H1 (cell line): ENCODE data around the gene INPP5A. TPM values are rescaled to one million over a fixed set of nuclear protein-coding genes. Genes with fewer than 3 reads are reported as not detected.

Source experiments
- CTCF ChIA-PET: fragments of 300-600 bp; sonication (Branson Sonifier 250); formaldehyde crosslinking; loops from one replicate; lab custom pipeline; 2021; ENCODE audit not compliant: partially characterized antibody; lab: Charles Lee
- POLR2A ChIA-PET: fragments of 300-600 bp; sonication (Branson Sonifier 250); formaldehyde crosslinking; loops from one replicate; lab custom pipeline; 2021; ENCODE audit warnings: inconsistent platforms; ENCODE audit not compliant: partially characterized antibody; lab: Charles Lee
- DNase-seq, 2 experiments: peaks; one replicate each; pipeline versions ENCODE4 v3.0.0 to v3.0.0-alpha.2; 2010 to 2022; ENCODE audit warnings: low spot score in 2 of 2, low read depth in 1 of 2, mixed read lengths in 1 of 2
- FAIRE-seq: peaks from 2 replicates; lab custom pipeline; 2011; peaks lifted over from hg19 to GRCh38; lab: Jason Lieb, UNC
- H2AFZ ChIP-seq: 2 replicates; pipeline ENCODE4 v1.8.1; 2012; ENCODE audit warnings: low read length, inconsistent platforms
- H2AK5ac ChIP-seq: 2 replicates; pipeline ENCODE4 v1.6.1; 2013; ENCODE audit warnings: low read depth, low read length
- H2BK120ac ChIP-seq: replicated peaks from 2 replicates; pipeline ENCODE3; 2013; ENCODE audit warnings: low read depth, low read length, inconsistent platforms
- H2BK12ac ChIP-seq: 2 replicates; pipeline ENCODE4 v1.6.1; 2013; ENCODE audit warnings: low read depth, low read length
- H2BK15ac ChIP-seq: 2 replicates; pipeline ENCODE4 v1.6.1; 2013; ENCODE audit warnings: low read length
- H2BK20ac ChIP-seq: 2 replicates; pipeline ENCODE4 v1.6.1; 2013; ENCODE audit warnings: low read length
- H2BK5ac ChIP-seq: 2 replicates; pipeline ENCODE4 v1.6.1; 2013; ENCODE audit warnings: low read depth, low read length
- H3K14ac ChIP-seq: 2 replicates; pipeline ENCODE4 v1.6.1; 2013; ENCODE audit warnings: inconsistent platforms; ENCODE audit not compliant: insufficient read length
- H3K18ac ChIP-seq: 2 replicates; pipeline ENCODE4 v1.6.1; 2013; ENCODE audit warnings: low read length; ENCODE audit errors: extremely low read depth
- H3K23ac ChIP-seq: 2 replicates; pipeline ENCODE4 v1.6.1; 2013; ENCODE audit warnings: inconsistent platforms; ENCODE audit not compliant: insufficient read length
- H3K23me2 ChIP-seq: 2 replicates; pipeline ENCODE4 v1.6.1; 2013; ENCODE audit warnings: low read depth, low read length
- H3K27ac ChIP-seq: 2 replicates; pipeline ENCODE4 v1.6.1; 2011; ENCODE audit warnings: low read depth, low read length, inconsistent platforms
- H3K27me3 ChIP-seq, 4 experiments: replicated peaks in 1 of 4; 1 replicate in 1 of 4; 2 replicates in 3 of 4; pipeline versions ENCODE4 v1.6.1 to v1.8.1; 2011 to 2013; ENCODE audit warnings: low read length in 3 of 4, mild to moderate bottlenecking in 3 of 4, inconsistent platforms in 2 of 4, mixed read lengths in 2 of 4, moderate library complexity in 1 of 4; ENCODE audit not compliant: control insufficient read depth in 3 of 4, insufficient read depth in 3 of 4; ENCODE audit errors: extremely low read depth in 1 of 4
- H3K36me3 ChIP-seq, 4 experiments: 2 replicates each; pipeline versions ENCODE4 v1.6.1 to v1.8.1; 2011 to 2013; ENCODE audit warnings: mild to moderate bottlenecking in 4 of 4, low read length in 3 of 4, moderate library complexity in 2 of 4, control low read depth in 1 of 4, inconsistent platforms in 1 of 4; ENCODE audit not compliant: insufficient read depth in 4 of 4, control insufficient read depth in 2 of 4
- H3K4ac ChIP-seq: replicated peaks from 2 replicates; pipeline ENCODE3; 2013; ENCODE audit warnings: low read length, low read depth, mixed read lengths, inconsistent platforms; ENCODE audit not compliant: insufficient read length
- H3K4me1 ChIP-seq, 4 experiments: replicated peaks in 1 of 4; 1 replicate in 1 of 4; 2 replicates in 3 of 4; pipeline versions ENCODE4 v1.6.1 to v1.8.1; 2011 to 2013; ENCODE audit warnings: low read length in 3 of 4, inconsistent platforms in 2 of 4, mixed read lengths in 1 of 4; ENCODE audit not compliant: insufficient read depth in 4 of 4, control insufficient read depth in 3 of 4
- H3K4me2 ChIP-seq, 2 experiments: 2 replicates each; pipeline versions ENCODE4 v1.6.1 to v1.8.1; 2011 to 2013; ENCODE audit warnings: low read depth in 2 of 2, low read length in 2 of 2, control low read depth in 1 of 2, inconsistent platforms in 1 of 2, mild to moderate bottlenecking in 1 of 2; ENCODE audit not compliant: insufficient read depth in 1 of 2
- H3K4me3 ChIP-seq, 4 experiments: fragments of 200-600, 300-600 bp in 1 of 4; sonication (generic), shearing (Covaris generic), sonication (Bioruptor Twin) in 1 of 4; 2 replicates each; pipeline versions ENCODE4 v1.5.1 to v1.8.1; 2011 to 2016; ENCODE audit warnings: low read length in 4 of 4, low read depth in 3 of 4, control low read depth in 2 of 4, inconsistent platforms in 2 of 4, mild to moderate bottlenecking in 2 of 4, mixed read lengths in 1 of 4, moderate library complexity in 1 of 4; ENCODE audit not compliant: insufficient read depth in 2 of 4; ENCODE audit errors: extremely low read depth in 1 of 4
- H3K56ac ChIP-seq: replicated peaks from 2 replicates; pipeline ENCODE3; 2013; ENCODE audit warnings: low read depth, mild to moderate bottlenecking, mixed read lengths, low read length, inconsistent platforms; ENCODE audit not compliant: insufficient read length
- H3K79me1 ChIP-seq: 2 replicates; pipeline ENCODE4 v1.6.1; 2013; ENCODE audit warnings: low read depth, low read length, control low read depth
- H3K79me2 ChIP-seq, 2 experiments: 2 replicates each; pipeline versions ENCODE4 v1.6.1 to v1.8.1; 2012 to 2013; ENCODE audit warnings: low read length in 2 of 2, mild to moderate bottlenecking in 2 of 2, inconsistent platforms in 1 of 2; ENCODE audit not compliant: insufficient read depth in 2 of 2, control insufficient read depth in 1 of 2
- H3K9ac ChIP-seq, 4 experiments: replicated peaks in 1 of 4; 1 replicate in 1 of 4; 2 replicates in 3 of 4; pipeline versions ENCODE4 v1.6.1 to v1.8.1; 2011 to 2013; ENCODE audit warnings: low read depth in 3 of 4, low read length in 3 of 4, control low read depth in 2 of 4, mild to moderate bottlenecking in 2 of 4, moderate library complexity in 2 of 4, inconsistent platforms in 1 of 4; ENCODE audit errors: extremely low read depth in 1 of 4
- H3K9me3 ChIP-seq, 2 experiments: 2 replicates each; pipeline versions ENCODE4 v1.6.1 to v1.8.1; 2012 to 2013; ENCODE audit warnings: mild to moderate bottlenecking in 2 of 2, moderate library complexity in 2 of 2, control low read depth in 1 of 2, inconsistent platforms in 1 of 2, low read depth in 1 of 2, low read length in 1 of 2, mixed read lengths in 1 of 2; ENCODE audit not compliant: insufficient read depth in 2 of 2
- H4K20me1 ChIP-seq, 2 experiments: replicated peaks in 1 of 2; 2 replicates each; pipeline versions ENCODE3 to v1.8.1; 2011 to 2013; ENCODE audit warnings: inconsistent platforms in 2 of 2, low read length in 2 of 2, mild to moderate bottlenecking in 1 of 2; ENCODE audit not compliant: insufficient read depth in 2 of 2, control insufficient read depth in 1 of 2
- H4K5ac ChIP-seq: 2 replicates; pipeline ENCODE4 v1.6.1; 2013; ENCODE audit warnings: low read length, low read depth, mixed read lengths, inconsistent platforms; ENCODE audit not compliant: insufficient read length
- H4K8ac ChIP-seq: 2 replicates; pipeline ENCODE4 v1.8.0; 2013; ENCODE audit warnings: mild to moderate bottlenecking, moderate library complexity, low read length, inconsistent platforms; ENCODE audit not compliant: insufficient read depth; ENCODE audit errors: extremely low read depth
- H4K91ac ChIP-seq: replicated peaks from 2 replicates; pipeline ENCODE3; 2013; ENCODE audit warnings: low read length, mixed read lengths, inconsistent platforms; ENCODE audit not compliant: insufficient read length
- ATF3 ChIP-seq: IDR thresholded peaks from 2 replicates; pipeline ENCODE4 v1.6.1; 2011; ENCODE audit warnings: low read depth, mild to moderate bottlenecking, low read length; ENCODE audit not compliant: insufficient read depth
- BACH1 ChIP-seq: IDR thresholded peaks from 2 replicates; pipeline ENCODE4 v1.6.1; 2012; ENCODE audit warnings: low read length, improper control_type of control experiment
- CBX5 ChIP-seq: fragments of 300-800, 300-1000 bp; sonication (generic); IDR thresholded peaks from 2 replicates; pipeline ENCODE4 v1.7.1; 2016; ENCODE audit warnings: antibody characterized with exemption, low read length, low read depth
- CBX8 ChIP-seq: fragments of 300-800, 300-1000 bp; sonication (generic); IDR thresholded peaks from 2 replicates; pipeline ENCODE4 v1.7.1; 2016; ENCODE audit warnings: low read depth, low read length, borderline replicate concordance
- EGR1 ChIP-seq: IDR thresholded peaks from 2 replicates; pipeline ENCODE4 v1.6.1; 2011; ENCODE audit warnings: low read depth, low read length, borderline replicate concordance
- EP300 ChIP-seq, 2 experiments: IDR thresholded peaks; 1 replicate in 1 of 2; 2 replicates in 1 of 2; pipeline ENCODE4 v1.6.1; 2011 to 2012; ENCODE audit warnings: low read depth in 2 of 2, low read length in 2 of 2, mild to moderate bottlenecking in 2 of 2, borderline replicate concordance in 1 of 2, inconsistent platforms in 1 of 2, moderate library complexity in 1 of 2
- GABPA ChIP-seq: IDR thresholded peaks from 2 replicates; pipeline ENCODE4 v1.6.1; 2011; ENCODE audit warnings: mild to moderate bottlenecking, low read length, moderate library complexity, borderline replicate concordance; ENCODE audit not compliant: insufficient read depth
- HDAC2 ChIP-seq, 2 experiments: fragments of 300-600 bp in 1 of 2; sonication (generic) in 1 of 2; IDR thresholded peaks; 2 replicates each; pipeline ENCODE4 v1.6.1; 2011 to 2012; ENCODE audit warnings: low read depth in 2 of 2, low read length in 2 of 2, mild to moderate bottlenecking in 2 of 2, moderate library complexity in 2 of 2, borderline replicate concordance in 1 of 2, inconsistent platforms in 1 of 2
- PHF8 ChIP-seq: fragments of 200-600 bp; sonication (generic); conservative IDR thresholded peaks from 2 replicates; pipeline ENCODE4 v1.7.1; 2012; ENCODE audit warnings: low read depth, mild to moderate bottlenecking, inconsistent platforms, low read length, moderate library complexity
- RAD21 ChIP-seq, 2 experiments: IDR thresholded peaks in 1 of 2; conservative IDR thresholded peaks in 1 of 2; 2 replicates each; pipeline ENCODE4 v1.6.1; 2011; ENCODE audit warnings: low read depth in 2 of 2, low read length in 2 of 2, improper control_type of control experiment in 1 of 2, inconsistent platforms in 1 of 2, mild to moderate bottlenecking in 1 of 2, moderate library complexity in 1 of 2
- TAF1 ChIP-seq: IDR thresholded peaks from 2 replicates; pipeline ENCODE4 v1.6.1; 2011; ENCODE audit warnings: mild to moderate bottlenecking, low read depth, low read length
- TAF7 ChIP-seq: optimal IDR thresholded peaks from 2 replicates; pipeline ENCODE3; 2011; ENCODE audit warnings: low read depth, mild to moderate bottlenecking, inconsistent platforms, low read length, moderate library complexity, borderline replicate concordance
- TCF12 ChIP-seq: IDR thresholded peaks from 2 replicates; pipeline ENCODE4 v1.6.1; 2011; ENCODE audit warnings: low read depth, mild to moderate bottlenecking, low read length
- YY1 ChIP-seq: IDR thresholded peaks from 2 replicates; pipeline ENCODE4 v1.6.1; 2011; ENCODE audit warnings: low read depth, mild to moderate bottlenecking, low read length
- WGBS, 2 experiments: shearing (Covaris generic) in 1 of 2; methylation state at CpG; one replicate each; pipeline versions ENCODE4 v1.1.6 to v1.1.7; 2013 to 2015; ENCODE audit warnings: low lambda C conversion rate in 2 of 2, mixed read lengths in 2 of 2, inconsistent platforms in 1 of 2, low coverage in 1 of 2, missing lambda C conversion rate in 1 of 2; ENCODE audit not compliant: insufficient replicate concordance in 2 of 2, insufficient coverage in 1 of 2, insufficient read length in 1 of 2; ENCODE audit errors: extremely low coverage in 1 of 2, missing lambda C conversion rate in 1 of 2; 5-methylcytosine and 5-hydroxymethylcytosine counted together
- polyA plus RNA-seq, 7 experiments: library from polyadenylated mRNA; depleted of rRNA in 3 of 7; stranded (reverse) in 5 of 7; unstranded in 2 of 7; fragments of >200 nt in 5 of 7; fragments of 200-250 nt in 2 of 7; gene quantifications; 1 replicate in 5 of 7; 2 replicates in 1 of 7; 4 replicates in 1 of 7; pipeline versions ENCODE4 v1.2.1 to v1.2.3, GENCODE V29; 2011 to 2013; ENCODE audit warnings: missing spikeins in 2 of 7, mixed read lengths in 2 of 7
- total RNA-seq: library from RNA; stranded (reverse); fragmentation: NEBNext Ultra II Directional; extraction: Animal tissue kit (Norgen Biotek cat#: 25700); gene quantifications from 2 replicates; pipeline ENCODE4 v1.2.1, GENCODE V29; 2021

INPP5A gene
- total and polyA plus RNA-seq, 2 of the 8 experiments (the other 6 are each of a cell fraction or from before 2014, with no cell fraction given), result 19.7 to 27.5 TPM

GRCh38 chr10:132668048-132668394, 130.4 kb downstream of the INPP5A start:
- Histone ChIP-seq H3K27ac (no peak overlapping the region), H3K36me3 (no peaks in the 10 kb centered on the region), H3K9ac (no peak overlapping the region), H4K8ac (no peak overlapping the region), H3K9me3 (no peaks in the 10 kb centered on the region), H2BK120ac (no peak overlapping the region), H3K4ac (no peak overlapping the region), H3K4me1 (no peaks in the 10 kb centered on the region; a peak in 1 of 7 replicates), H4K20me1 (peaks cover 0 to 3% of the 10 kb centered on the region in 2 experiments), H2BK12ac (no peak overlapping the region), H2BK20ac (no peak overlapping the region), H3K79me1 (no peaks in the 10 kb centered on the region), H3K23ac (no peak overlapping the region), H2BK5ac (no peak overlapping the region), H3K23me2 (no peaks in the 10 kb centered on the region), H3K56ac (no peak overlapping the region), H3K4me3 (no peak overlapping the region), H4K5ac (no peak overlapping the region), H3K18ac (no peak overlapping the region), H3K4me2 (no peak overlapping the region), H2BK15ac (no peak overlapping the region), H3K14ac (no peak overlapping the region), H2AFZ (no peak overlapping the region), H3K79me2 (no peaks in the 10 kb centered on the region), H2AK5ac (no peak overlapping the region), H3K27me3 (no peaks in the 10 kb centered on the region), H4K91ac (no peak overlapping the region)
- FAIRE-seq, result no peak
- DNase-seq, result no peak
- WGBS, 2 experiments, result 89% methylated on average over 5 of the region's 5 CpGs; no CpG with 5 or more reads in 1 of the 2 experiments
- ChIA-PET CTCF (no interaction called here), POLR2A (no interaction called here)
- TF ChIP-seq RAD21 (IDR thresholded peaks at IDR 0.05 in 1 of 2, conservative IDR thresholded peaks at IDR 0.05 in 1 of 2; ENCODE audit: low read depth in 2 of 2, low read length in 2 of 2) (no peak), TAF1 (no peak), CBX5 (no peak), GABPA (no peak), YY1 (no peak), HDAC2 (IDR thresholded peaks at IDR 0.05; ENCODE audit: borderline replicate concordance in 1 of 2, low read depth in 2 of 2, low read length in 2 of 2) (no peak), ATF3 (no peak), CBX8 (no peak), EGR1 (no peak), TAF7 (no peak), EP300 (IDR thresholded peaks at IDR 0.05; ENCODE audit: borderline replicate concordance in 1 of 2, low read depth in 2 of 2, low read length in 2 of 2) (no peak), TCF12 (no peak), BACH1 (no peak), PHF8 (no peak)
